ENCODE measurements around the gene SH2B3. TPM values are rescaled to one million over a fixed set of nuclear protein-coding genes. Genes with fewer than 3 reads are reported as not detected.

The SH2B3 gene
- total and polyA plus RNA-seq, 2 donors (not counting 1 experiment from before 2014, with no cell fraction given): 21.9 to 69.4 TPM

GRCh38 chr12:111429828-111430432 lies 24.2 kb downstream of the SH2B3 start:
- Mint-ChIP-seq H3K27me3 (no peaks in the 10 kb centered on the region), H3K27ac (peak overlapping the region; percentile 92), H3K4me1 (peaks cover 88% of the 10 kb centered on the region), H3K4me3 (peak overlapping the region; percentile 87), H3K9me3 (ENCODE audit: insufficient read depth) (no peaks in the 10 kb centered on the region)
- ChIA-PET CTCF (interaction anchor here (2.4 to 42.0 kb wide), 3 partner anchors 13 to 27 kb away, joined by 16 to 1472 read pairs (median 17); partner anchors contain the start of gene SH2B3), POLR2A (interaction anchor here (1.4 to 2.3 kb wide), 3 partner anchors 16 to 26 kb away, joined by 4 to 13 read pairs (median 4); no protein-coding TSS in a partner anchor)
- Histone ChIP-seq H3K4me3 (ENCODE audit: control extremely low read depth in 1 of 5, extremely low read depth in 1 of 5, insufficient read depth in 1 of 5, low read depth in 2 of 5, low read length in 4 of 5) (peak overlapping the region in 4 of 5 experiments; percentile 14 to 50 (median 34)), H3K4me1 (ENCODE audit: control insufficient read depth in 2 of 2, insufficient read depth in 2 of 2, low read length in 2 of 2) (peaks cover 74 to 98% of the 10 kb centered on the region in 2 donors), H3K27ac (ENCODE audit: low read length in 2 of 2) (peak overlapping the region; percentile 78 to 84), H3K79me2 (ENCODE audit: control insufficient read depth, insufficient read depth, low read length) (peaks cover 73% of the 10 kb centered on the region), H3K9ac (ENCODE audit: low read length) (peak overlapping the region; percentile 53), H3K9me3 (ENCODE audit: control extremely low read depth in 1 of 3, control insufficient read depth in 2 of 3, insufficient read depth in 1 of 3, low read length in 2 of 3) (no peaks in the 10 kb centered on the region), H3K4me2 (replicated peaks; ENCODE audit: low read depth, low read length, poor library complexity, severe bottlenecking) (peak overlapping the region; percentile 81), H3K36me3 (replicated peaks in 1 of 2; ENCODE audit: control extremely low read depth in 1 of 2, control insufficient read depth in 1 of 2, extremely low read depth in 1 of 2, insufficient read depth in 2 of 2, low read length in 1 of 2) (no peaks in the 10 kb centered on the region), H2AFZ (ENCODE audit: insufficient read depth, low read depth, low read length, poor library complexity, severe bottlenecking) (peak overlapping the region; percentile 31), H3K27me3 (replicated peaks in 1 of 4; ENCODE audit: control extremely low read depth in 1 of 4, control insufficient read depth in 3 of 4, insufficient read depth in 4 of 4, low read length in 3 of 4) (no peaks in the 10 kb centered on the region), H4K20me1 (ENCODE audit: control insufficient read depth, insufficient read depth, low read length, poor library complexity, severe bottlenecking) (peaks cover 6% of the 10 kb centered on the region)
- intact Hi-C loops (cut with micrococcal nuclease): loop anchor here (1.0 to 10.0 kb wide), 3 partner anchors 15 to 1775 kb away; no protein-coding TSS in a partner anchor
- no peak for TF ChIP-seq EZH2 (IDR thresholded peaks at IDR 0.05; ENCODE audit: borderline replicate concordance, insufficient read depth, low read depth, low read length, poor library complexity, severe bottlenecking)
- no peak for TF ChIP-seq CTCF (IDR thresholded peaks at IDR 0.05)
- ATAC-seq (ENCODE audit: low read depth) (no peak), DNase-seq (peak; percentile 65)
- 5% methylated on average over 20 of the region's 21 CpGs for WGBS (ENCODE audit: insufficient coverage)
